Esophagus squamous epithelium (tissue), 5 donors: ENCODE results near the gene FRMD1. TPM values are rescaled to one million over a fixed set of nuclear protein-coding genes. Genes with fewer than 3 reads are reported as not detected.

Experiments
- DNase-seq: peaks from one replicate; lab custom pipeline; 2025; lab: John Stamatoyannopoulos, UW
- H3K27ac ChIP-seq, 4 donors: fragments of 200-600 bp; sonication (generic); one replicate each; pipeline ENCODE4 v1.5.1; 2016 to 2019; ENCODE audit warnings: mild to moderate bottlenecking in 1 of 4
- H3K27me3 ChIP-seq, 4 donors: fragments of 200-600 bp; sonication (generic); 1 replicate in 3 of 4; 2 replicates in 1 of 4; pipeline versions ENCODE4 v1.5.1 to v1.6.0; 2017 to 2021; ENCODE audit warnings: antibody characterized with exemption in 1 of 4
- H3K36me3 ChIP-seq, 3 donors: fragments of 200-600 bp; sonication (generic); one replicate each; pipeline ENCODE4 v1.5.1; 2016 to 2019
- H3K4me1 ChIP-seq, 3 donors: fragments of 200-600 bp; sonication (generic); one replicate each; pipeline ENCODE4 v1.5.1; 2017 to 2019
- H3K4me3 ChIP-seq, 4 donors: fragments of 200-600 bp; sonication (generic); 1 replicate in 3 of 4; 2 replicates in 1 of 4; pipeline ENCODE4 v1.5.1; 2016 to 2019; ENCODE audit warnings: mild to moderate bottlenecking in 2 of 4, moderate library complexity in 1 of 4
- H3K9me3 ChIP-seq, 3 donors: fragments of 200-600 bp; sonication (generic); one replicate each; pipeline ENCODE4 v1.5.1; 2016 to 2019
- CTCF ChIP-seq, 6 experiments: fragments of 450-650 bp in 4 of 6; fragments of 200-600 bp in 2 of 6; sonication (generic) in 2 of 6; IDR thresholded peaks; one replicate each; pipeline ENCODE4 v1.5.1; 2016 to 2019; ENCODE audit warnings: antibody characterized with exemption in 6 of 6, mild to moderate bottlenecking in 4 of 6, moderate library complexity in 4 of 6
- POLR2A ChIP-seq, 4 donors: fragments of 450-650 bp; IDR thresholded peaks; one replicate each; pipeline ENCODE4 v1.6.1; 2017; ENCODE audit warnings: antibody characterized with exemption in 4 of 4, mild to moderate bottlenecking in 4 of 4, moderate library complexity in 3 of 4
- WGBS, 2 donors: methylation state at CpG; one replicate each; pipeline ENCODE4 v1.1.5; 2018; 5-methylcytosine and 5-hydroxymethylcytosine counted together
- intact Hi-C: fragments of 100-400 bp; cut with DNase I; formaldehyde crosslinking; loops from one replicate; pipeline ENCODE4 v1.15.0; 2022
- total RNA-seq, 4 donors: library from RNA; depleted of rRNA; stranded (reverse); fragments of >200 nt; gene quantifications; one replicate each; pipeline ENCODE4 v1.1.0, GENCODE V29; 2016
- donor health status: DM: yes; HTN: yes; CAD: no.

The FRMD1 gene
- total RNA-seq, 4 donors from 2014 or later, result 0.13 to 0.19 TPM; not detected in 2

GRCh38 chr6:168015482-168016175 is 63.4 kb downstream of the FRMD1 start:
- H3K4me1 ChIP-seq, result peaks cover 0 to 16% (median 6%) of the 10 kb centered on the region in 3 donors
- H3K9me3 ChIP-seq, result peaks cover 0 to 22% (median 14%) of the 10 kb centered on the region in 3 donors
- no peak overlapping the region for H3K4me3 ChIP-seq
- H3K27me3 ChIP-seq, result peaks cover 0 to 17% (median 0%) of the 10 kb centered on the region in 4 donors
- 77 to 81% methylated on average over 14 of the region's 14 CpGs for WGBS, 2 donors
- no peak for TF ChIP-seq CTCF (IDR thresholded peaks at IDR 0.05)
- no peak overlapping the region for H3K27ac ChIP-seq
- H3K36me3 ChIP-seq, result no peaks in the 10 kb centered on the region
- intact Hi-C loops, result no loop called here
- no peak for DNase-seq

- no peak overlapping the region for H3K27ac ChIP-seq
Observed at GRCh38 chr6:168015009-168015408, 64.0 kb downstream of the FRMD1 start.

GRCh38 chr6:168014428-168014827 is 64.6 kb downstream of the FRMD1 start:
- no peak for TF ChIP-seq POLR2A (IDR thresholded peaks at IDR 0.05)
- no peak for TF ChIP-seq CTCF (IDR thresholded peaks at IDR 0.05)

More at GRCh38 chr6:168015009-168015408, 64.0 kb downstream of the FRMD1 start:
- peaks cover 0 to 16% (median 6%) of the 10 kb centered on the region in 3 donors for H3K4me1 ChIP-seq
- H3K9me3 ChIP-seq, result peaks cover 0 to 23% (median 18%) of the 10 kb centered on the region in 3 donors
- H3K4me3 ChIP-seq, result no peak overlapping the region
- peaks cover 0 to 17% (median 0%) of the 10 kb centered on the region in 4 donors for H3K27me3 ChIP-seq
- no peaks in the 10 kb centered on the region for H3K36me3 ChIP-seq
- WGBS, 2 donors, result 80 to 84% methylated on average over 4 of the region's 4 CpGs
- TF ChIP-seq POLR2A (IDR thresholded peaks at IDR 0.05) (no peak), CTCF (IDR thresholded peaks at IDR 0.05) (no peak)
- no peak for DNase-seq
- intact Hi-C loops, result no loop called here

GRCh38 chr6:168013250-168013915 is 65.6 kb downstream of the FRMD1 start:
- Histone ChIP-seq H3K4me3 (no peak overlapping the region), H3K4me1 (peaks cover 0 to 16% (median 6%) of the 10 kb centered on the region in 3 donors), H3K9me3 (peaks cover 0 to 23% (median 18%) of the 10 kb centered on the region in 3 donors), H3K27me3 (peaks cover 0 to 17% (median 0%) of the 10 kb centered on the region in 4 donors), H3K36me3 (no peaks in the 10 kb centered on the region), H3K27ac (no peak overlapping the region)
- DNase-seq, result no peak
- TF ChIP-seq CTCF (IDR thresholded peaks at IDR 0.05) (no peak), POLR2A (IDR thresholded peaks at IDR 0.05) (no peak)
- intact Hi-C loops, result no loop called here
- WGBS, 2 donors, result 77 to 90% methylated on average over 2 to 5 of the region's 7 CpGs

More at GRCh38 chr6:168014428-168014827, 64.6 kb downstream of the FRMD1 start:
- WGBS, 2 donors, result 56 to 65% methylated on average over 6 of the region's 6 CpGs
- Histone ChIP-seq H3K4me3 (no peak overlapping the region), H3K27ac (no peak overlapping the region), H3K4me1 (peaks cover 0 to 16% (median 6%) of the 10 kb centered on the region in 3 donors), H3K36me3 (no peaks in the 10 kb centered on the region), H3K9me3 (peaks cover 0 to 23% (median 18%) of the 10 kb centered on the region in 3 donors), H3K27me3 (peaks cover 0 to 17% (median 0%) of the 10 kb centered on the region in 4 donors)
- DNase-seq, result no peak
- intact Hi-C loops, result no loop called here
